Measurements from ENCODE around the gene GYS1. TPM values are rescaled to one million over a fixed set of nuclear protein-coding genes. Genes with fewer than 3 reads are reported as not detected.
A peak's percentile ranks its signal among the peaks of the same experiment; 100 is the strongest.
"Not testable (repeated sequence)": the region's sequence is repeated elsewhere in the genome, so short reads cannot be mapped to it uniquely, and the experiment has no call there.

GYS1 gene
- total RNA-seq = 71.2 and 77.1 TPM in 2 replicates

- DNase-seq (ENCODE audit: low spot score) = peak; percentile 99
- Mint-ChIP-seq H3K27me3 (ENCODE audit: insufficient read depth) (no peaks in the 10 kb centered on the region), H3K9me3 (no peaks in the 10 kb centered on the region), H3K27ac (peak within 1 kb of the TSS; percentile 96), H3K36me3 (ENCODE audit: low read depth) (peaks cover 20% of the 10 kb centered on the region), H3K4me3 (peak within 1 kb of the TSS; percentile 94), H3K4me1 (ENCODE audit: low read depth) (peaks cover 38% of the 10 kb centered on the region)
- intact Hi-C loops (cut with micrococcal nuclease) = loop anchor here (1.0 to 5.0 kb wide), 18 partner anchors 26 to 666 kb away; partner anchors contain the start of genes ALDH16A1, BAX, BCAT2 and C19orf73
Measured at GRCh38 chr19:48993175-48994034, at the start of gene GYS1, which contains the start of gene RUVBL2. Gene GYS1, minus strand, starts transcription at chr19:48993309. Its CDS starts 197 bp downstream, at chr19:48993112. Gene RUVBL2, plus strand, starts transcription at chr19:48993887. Its CDS starts 25 bp downstream, at chr19:48993912.

GRCh38 chr19:49042666-49043065, 49.6 kb upstream of the GYS1 start:
- H3K27ac Mint-ChIP-seq; H3K9me3 Mint-ChIP-seq; H3K4me3 Mint-ChIP-seq; H3K4me1 Mint-ChIP-seq (ENCODE audit: low read depth); intact Hi-C loops (cut with micrococcal nuclease); H3K36me3 Mint-ChIP-seq (ENCODE audit: low read depth); H3K27me3 Mint-ChIP-seq (ENCODE audit: insufficient read depth); DNase-seq (ENCODE audit: low spot score): not testable (repeated sequence)

DNA sequence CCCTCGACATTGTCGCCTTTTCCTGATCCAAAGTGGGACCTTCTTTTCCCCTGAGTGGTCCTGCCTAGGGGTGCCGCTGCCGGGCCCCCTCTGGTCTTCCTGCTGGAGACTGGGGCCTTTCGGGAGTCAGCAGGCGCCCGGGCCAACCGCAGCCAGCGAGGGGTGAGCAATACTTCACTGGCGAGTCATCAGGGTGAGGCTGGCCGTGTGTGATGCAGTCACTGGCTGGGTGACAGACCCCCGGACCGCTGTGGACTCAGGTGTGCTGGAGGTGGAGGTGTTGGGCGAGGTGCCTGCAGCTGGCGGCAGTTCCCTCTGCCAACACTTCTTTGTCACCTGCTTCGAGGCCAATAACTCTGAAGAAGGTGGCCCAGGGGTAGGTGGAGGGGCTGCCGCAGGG, 49.1 kb upstream of the GYS1 start:
- no peaks in the 10 kb centered on the region for H3K27me3 Mint-ChIP-seq (ENCODE audit: insufficient read depth)
- no peaks in the 10 kb centered on the region for H3K36me3 Mint-ChIP-seq (ENCODE audit: low read depth)
- no peak overlapping the region for H3K4me3 Mint-ChIP-seq
- H3K27ac Mint-ChIP-seq = no peak overlapping the region
- no peaks in the 10 kb centered on the region for H3K4me1 Mint-ChIP-seq (ENCODE audit: low read depth)
- no peaks in the 10 kb centered on the region for H3K9me3 Mint-ChIP-seq
- intact Hi-C loops (cut with micrococcal nuclease) = no loop called here
- DNase-seq (ENCODE audit: low spot score) = no peak

GRCh38 chr19:49039736-49040135, 46.6 kb upstream of the GYS1 start:
- intact Hi-C loops (cut with micrococcal nuclease); H3K4me3 Mint-ChIP-seq; H3K27ac Mint-ChIP-seq; H3K9me3 Mint-ChIP-seq; H3K4me1 Mint-ChIP-seq (ENCODE audit: low read depth); H3K27me3 Mint-ChIP-seq (ENCODE audit: insufficient read depth); H3K36me3 Mint-ChIP-seq (ENCODE audit: low read depth); DNase-seq (ENCODE audit: low spot score): not testable (repeated sequence)

- intact Hi-C loops (cut with micrococcal nuclease); H3K27me3 Mint-ChIP-seq (ENCODE audit: insufficient read depth); H3K9me3 Mint-ChIP-seq; H3K4me1 Mint-ChIP-seq (ENCODE audit: low read depth); H3K27ac Mint-ChIP-seq; DNase-seq (ENCODE audit: low spot score); H3K36me3 Mint-ChIP-seq (ENCODE audit: low read depth); H3K4me3 Mint-ChIP-seq: not testable (repeated sequence)
Measured at GRCh38 chr19:49038557-49039276, 45.6 kb upstream of the GYS1 start.

DNA sequence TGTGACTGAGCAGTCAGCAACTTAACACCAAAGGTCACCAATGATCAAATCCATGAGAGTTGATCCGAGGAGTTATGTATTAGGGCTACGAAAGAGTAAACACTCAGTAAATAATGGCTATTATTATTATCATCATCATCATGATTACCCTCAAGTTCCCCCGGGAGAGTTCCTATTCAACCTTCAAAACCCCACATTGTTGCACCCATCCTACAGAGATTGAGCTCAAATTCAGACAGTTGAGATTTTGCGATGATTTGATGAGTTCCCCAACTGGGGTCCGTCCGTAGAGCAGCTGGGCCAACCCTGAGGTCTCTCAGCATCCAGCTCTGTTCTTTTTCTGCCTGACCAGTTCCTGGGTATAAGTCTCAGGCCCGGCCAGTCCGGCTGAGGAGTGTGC, 45.0 kb upstream of the GYS1 start:
- DNase-seq (ENCODE audit: low spot score); H3K4me3 Mint-ChIP-seq; H3K27me3 Mint-ChIP-seq (ENCODE audit: insufficient read depth); H3K36me3 Mint-ChIP-seq (ENCODE audit: low read depth); H3K9me3 Mint-ChIP-seq; H3K27ac Mint-ChIP-seq; intact Hi-C loops (cut with micrococcal nuclease); H3K4me1 Mint-ChIP-seq (ENCODE audit: low read depth): not testable (repeated sequence)

DNA sequence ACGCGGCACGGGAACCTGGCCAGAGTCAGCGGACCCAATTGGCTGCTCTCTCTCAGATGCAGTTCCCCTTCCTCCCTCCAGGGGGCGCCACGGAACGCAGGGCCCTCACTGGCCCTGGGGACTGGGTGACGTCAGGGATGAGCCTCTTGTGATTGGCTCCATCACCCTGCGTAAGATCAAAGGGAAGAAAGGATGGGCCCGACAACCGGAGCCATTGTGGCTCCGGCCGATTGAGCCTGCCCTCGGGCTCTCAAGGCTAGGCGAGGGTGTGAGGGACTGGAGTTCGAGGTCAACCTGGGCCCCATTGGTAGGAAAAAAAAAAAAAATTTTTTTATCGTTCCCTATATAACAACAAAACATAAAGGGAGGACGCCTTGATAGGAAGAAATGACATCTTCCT, 43.7 kb upstream of the GYS1 start, which contains the start of gene CGB1:
TSS of gene CGB1 (minus strand) at position 81 of the 400 bp plus-strand sequence. CDS start 184 bp downstream, outside the sequence.
- DNase-seq (ENCODE audit: low spot score); H3K36me3 Mint-ChIP-seq (ENCODE audit: low read depth); H3K9me3 Mint-ChIP-seq; H3K4me1 Mint-ChIP-seq (ENCODE audit: low read depth); intact Hi-C loops (cut with micrococcal nuclease); H3K27me3 Mint-ChIP-seq (ENCODE audit: insufficient read depth); H3K4me3 Mint-ChIP-seq; H3K27ac Mint-ChIP-seq: not testable (repeated sequence)

DNA sequence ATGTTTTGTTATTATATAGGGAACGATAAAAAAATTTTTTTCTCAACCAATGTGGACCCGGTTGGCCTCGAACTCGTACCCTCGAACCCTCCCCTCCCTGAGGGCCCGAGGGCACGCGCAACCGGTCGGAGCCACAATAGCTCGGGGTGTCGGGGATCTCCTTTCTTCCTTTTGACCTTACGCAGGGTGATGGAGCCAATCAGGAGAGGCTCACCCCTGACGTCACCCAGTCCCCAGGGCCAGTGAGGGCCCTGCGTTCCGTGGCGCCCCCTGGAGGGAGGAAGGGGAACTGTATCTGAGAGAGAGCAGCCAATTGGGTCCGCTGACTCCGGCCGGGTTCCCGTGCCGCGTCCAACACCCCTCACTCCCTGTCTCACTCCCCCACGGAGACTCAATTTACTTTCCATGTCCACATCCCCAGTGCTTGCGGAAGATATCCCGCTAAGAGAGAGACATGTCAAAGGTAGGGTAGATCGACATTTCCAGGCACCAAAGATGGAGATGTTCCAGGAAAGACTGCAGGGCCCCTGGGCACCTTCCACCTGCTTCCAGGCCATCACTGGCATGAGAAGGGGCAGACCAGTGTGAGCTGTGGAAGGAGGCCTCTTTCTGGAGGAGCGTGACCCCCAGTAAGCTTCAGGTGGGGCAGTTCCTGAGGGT, 38.7 kb upstream of the GYS1 start, which contains the start of gene CGB2:
TSS of gene CGB2 (plus strand) at position 249 of the 660 bp plus-strand sequence. CDS start at position 455, 206 bp downstream.
- H3K4me3 Mint-ChIP-seq = peak within 1 kb of the TSS; percentile 35
- H3K4me1 Mint-ChIP-seq (ENCODE audit: low read depth); H3K27me3 Mint-ChIP-seq (ENCODE audit: insufficient read depth); H3K9me3 Mint-ChIP-seq; H3K36me3 Mint-ChIP-seq (ENCODE audit: low read depth): not testable (repeated sequence)
- peak; percentile 61 for DNase-seq (ENCODE audit: low spot score)
- intact Hi-C loops (cut with micrococcal nuclease) = loop anchor here (5.0 kb wide), 1 partner anchor 39 kb away; the partner anchor contains the start of genes GYS1 and RUVBL2
- H3K27ac Mint-ChIP-seq = peak within 1 kb of the TSS; percentile 34

GRCh38 chr19:49030323-49030722, 37.2 kb upstream of the GYS1 start:
- H3K4me3 Mint-ChIP-seq, H3K9me3 Mint-ChIP-seq: not testable (repeated sequence)
- intact Hi-C loops (cut with micrococcal nuclease) = loop anchor here (5.0 kb wide), 1 partner anchor 38 kb away; the partner anchor contains the start of genes GYS1 and RUVBL2

DNA sequence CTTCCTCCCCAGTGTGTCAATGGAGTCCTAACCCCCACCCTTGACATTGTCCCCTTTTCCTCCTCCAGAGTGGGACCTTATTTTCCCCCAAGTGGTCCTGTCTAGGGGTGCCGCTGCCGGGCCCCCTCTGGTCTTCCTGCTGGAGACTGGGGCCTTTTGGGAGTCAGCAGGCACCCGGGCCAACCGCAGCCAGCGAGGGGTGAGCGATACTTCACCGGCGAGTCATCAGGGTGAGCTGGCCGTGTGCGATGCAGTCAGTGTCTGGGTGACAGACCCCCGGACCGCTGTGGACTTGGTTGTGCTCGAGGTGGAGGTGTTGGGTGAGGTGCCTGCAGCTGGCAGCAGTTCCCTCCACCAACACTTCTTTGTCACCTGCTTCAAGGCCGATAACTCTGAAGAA, 36.6 kb upstream of the GYS1 start:
- H3K36me3 Mint-ChIP-seq (ENCODE audit: low read depth); H3K27ac Mint-ChIP-seq; H3K9me3 Mint-ChIP-seq; DNase-seq (ENCODE audit: low spot score); H3K27me3 Mint-ChIP-seq (ENCODE audit: insufficient read depth); H3K4me1 Mint-ChIP-seq (ENCODE audit: low read depth); H3K4me3 Mint-ChIP-seq: not testable (repeated sequence)
- intact Hi-C loops (cut with micrococcal nuclease) = loop anchor here (5.0 kb wide), 1 partner anchor 37 kb away; the partner anchor contains the start of genes GYS1 and RUVBL2

More at GRCh38 chr19:49030323-49030722, 37.2 kb upstream of the GYS1 start:
- DNase-seq (ENCODE audit: low spot score); H3K27me3 Mint-ChIP-seq (ENCODE audit: insufficient read depth); H3K36me3 Mint-ChIP-seq (ENCODE audit: low read depth); H3K27ac Mint-ChIP-seq; H3K4me1 Mint-ChIP-seq (ENCODE audit: low read depth): not testable (repeated sequence)

DNA sequence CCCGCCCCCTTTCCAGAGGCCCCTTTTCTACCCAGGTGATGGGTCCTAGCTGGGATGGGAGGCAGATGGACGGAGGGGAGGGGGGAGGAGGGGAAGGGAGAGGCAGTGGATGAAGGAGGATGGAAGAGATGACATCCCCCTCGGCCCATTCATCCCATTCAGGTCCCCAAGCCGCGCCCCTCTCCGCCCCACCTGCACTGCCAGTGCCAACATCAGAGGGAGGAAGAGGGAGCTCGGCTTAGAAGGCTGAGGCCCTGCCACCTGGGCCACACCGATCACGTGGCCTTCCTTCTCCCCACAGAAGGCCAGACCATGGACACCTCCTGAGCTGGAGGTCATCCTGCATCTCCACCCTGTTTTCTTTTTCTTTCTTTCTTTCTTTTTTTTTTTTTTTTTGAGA, 35.6 kb upstream of the GYS1 start:
- DNase-seq (ENCODE audit: low spot score); H3K36me3 Mint-ChIP-seq (ENCODE audit: low read depth); H3K27me3 Mint-ChIP-seq (ENCODE audit: insufficient read depth); H3K4me3 Mint-ChIP-seq; H3K27ac Mint-ChIP-seq; H3K9me3 Mint-ChIP-seq; intact Hi-C loops (cut with micrococcal nuclease); H3K4me1 Mint-ChIP-seq (ENCODE audit: low read depth): not testable (repeated sequence)

GRCh38 chr19:49025599-49025998, 32.5 kb upstream of the GYS1 start:
- H3K9me3 Mint-ChIP-seq; H3K36me3 Mint-ChIP-seq (ENCODE audit: low read depth); H3K27me3 Mint-ChIP-seq (ENCODE audit: insufficient read depth): not testable (repeated sequence)

More at GRCh38 chr19:49025599-49025998, 32.5 kb upstream of the GYS1 start:
- intact Hi-C loops (cut with micrococcal nuclease); H3K27ac Mint-ChIP-seq; DNase-seq (ENCODE audit: low spot score); H3K4me3 Mint-ChIP-seq: not testable (repeated sequence)
- peaks cover 10% of the 10 kb centered on the region for H3K4me1 Mint-ChIP-seq (ENCODE audit: low read depth)
